B cell (primary cell): ENCODE data around the gene IGF1R. TPM values are rescaled to one million over a fixed set of nuclear protein-coding genes. Genes with fewer than 3 reads are reported as not detected.

ENCODE experiments used
- ATAC-seq: fragments of 200-7000 bp; cut with Tn5 transposase; one replicate; pipeline ENCODE4 v1.10.0; 2021; ENCODE audit warnings: low read depth, mild to moderate bottlenecking, moderate number of reproducible peaks, moderate library complexity
- CTCF ChIA-PET: fragments of 350-600 bp; sonication (Branson Sonifier 250); formaldehyde crosslinking; loops from one replicate; lab custom pipeline; 2021; ENCODE audit warnings: antibody characterized with exemption, inconsistent platforms; lab: Charles Lee
- POLR2A ChIA-PET: fragments of 350-600 bp; sonication (Branson Sonifier 250); formaldehyde crosslinking; loops from one replicate; lab custom pipeline; 2021; ENCODE audit warnings: antibody characterized with exemption; lab: Charles Lee
- DNase-seq: peaks from one replicate; pipeline ENCODE4 v3.0.0; 2013
- H2AFZ ChIP-seq: 2 replicates; pipeline ENCODE4 v1.6.1; 2012; ENCODE audit warnings: mild to moderate bottlenecking, low read depth, low read length; ENCODE audit not compliant: insufficient read depth, poor library complexity, severe bottlenecking
- H3K27ac ChIP-seq, 2 donors: 1 replicate in 1 of 2; 2 replicates in 1 of 2; pipeline ENCODE4 v1.5.1; 2012 to 2013; ENCODE audit warnings: low read length in 2 of 2, mild to moderate bottlenecking in 2 of 2, moderate library complexity in 1 of 2
- H3K27me3 ChIP-seq, 4 experiments: fragments of 200-600 bp in 1 of 4; sonication (generic) in 1 of 4; replicated peaks in 1 of 4; 1 replicate in 2 of 4; 2 replicates in 2 of 4; pipeline versions ENCODE4 v1.6.1 to v1.7.0; 2013 to 2016; ENCODE audit warnings: low read length in 3 of 4, mild to moderate bottlenecking in 2 of 4, mixed read lengths in 1 of 4, moderate library complexity in 1 of 4; ENCODE audit not compliant: insufficient read depth in 4 of 4, control insufficient read depth in 3 of 4; ENCODE audit errors: control extremely low read depth in 1 of 4
- H3K36me3 ChIP-seq, 2 experiments: replicated peaks in 1 of 2; 1 replicate in 1 of 2; 2 replicates in 1 of 2; pipeline versions ENCODE4 v1.6.1 to v1.7.1; 2013; ENCODE audit warnings: low read length in 1 of 2; ENCODE audit not compliant: insufficient read depth in 2 of 2, control insufficient read depth in 1 of 2; ENCODE audit errors: control extremely low read depth in 1 of 2, extremely low read depth in 1 of 2
- H3K4me1 ChIP-seq, 2 donors: fragments of 200-600 bp in 1 of 2; sonication (generic) in 1 of 2; 1 replicate in 1 of 2; 2 replicates in 1 of 2; pipeline versions ENCODE4 v1.5.1 to v1.6.1; 2013 to 2017; ENCODE audit warnings: low read length in 2 of 2; ENCODE audit not compliant: control insufficient read depth in 2 of 2, insufficient read depth in 2 of 2
- H3K4me2 ChIP-seq: replicated peaks from 2 replicates; pipeline ENCODE3; 2012; ENCODE audit warnings: mild to moderate bottlenecking, low read depth, low read length; ENCODE audit not compliant: poor library complexity, severe bottlenecking
- H3K4me3 ChIP-seq, 5 experiments: fragments of 200-600 bp in 1 of 5; sonication (generic) in 1 of 5; 1 replicate in 3 of 5; 2 replicates in 2 of 5; pipeline versions ENCODE4 v1.5.1 to v1.7.0; 2011 to 2016; ENCODE audit warnings: low read length in 4 of 5, mild to moderate bottlenecking in 4 of 5, low read depth in 2 of 5, control low read depth in 1 of 5, moderate library complexity in 1 of 5; ENCODE audit not compliant: insufficient read depth in 1 of 5; ENCODE audit errors: control extremely low read depth in 1 of 5, extremely low read depth in 1 of 5
- H3K79me2 ChIP-seq: fragments of 200-600 bp; sonication (generic); one replicate; pipeline ENCODE4 v1.6.0; 2016; ENCODE audit warnings: low read length; ENCODE audit not compliant: control insufficient read depth, insufficient read depth
- H3K9ac ChIP-seq: fragments of 200-600 bp; sonication (generic); 2 replicates; pipeline ENCODE4 v1.6.1; 2017; ENCODE audit warnings: mild to moderate bottlenecking, low read length, moderate library complexity
- H3K9me3 ChIP-seq, 3 donors: one replicate each; pipeline versions ENCODE4 v1.6.1 to v1.7.1; 2013; ENCODE audit warnings: low read length in 2 of 3; ENCODE audit not compliant: control insufficient read depth in 2 of 3, insufficient read depth in 1 of 3; ENCODE audit errors: control extremely low read depth in 1 of 3
- H4K20me1 ChIP-seq: 2 replicates; pipeline ENCODE4 v1.6.0; 2012; ENCODE audit warnings: mild to moderate bottlenecking, low read length; ENCODE audit not compliant: insufficient read depth, control insufficient read depth, poor library complexity, severe bottlenecking
- H3K27ac Mint-ChIP-seq: one replicate; pipeline ENCODE4 v1.8.0; 2021; ENCODE audit warnings: mixed read lengths
- H3K27me3 Mint-ChIP-seq: one replicate; pipeline ENCODE4 v1.8.0; 2021; ENCODE audit warnings: mixed read lengths
- H3K4me1 Mint-ChIP-seq: one replicate; pipeline ENCODE4 v1.8.0; 2021; ENCODE audit warnings: mixed read lengths
- H3K4me3 Mint-ChIP-seq: one replicate; pipeline ENCODE4 v1.8.0; 2021; ENCODE audit warnings: mixed read lengths
- H3K9me3 Mint-ChIP-seq: one replicate; pipeline ENCODE4 v1.8.0; 2022; ENCODE audit warnings: mixed read lengths; ENCODE audit not compliant: insufficient read depth
- CTCF ChIP-seq: fragments of 200-600 bp; IDR thresholded peaks from one replicate; pipeline ENCODE4 v1.8.0; 2022; ENCODE audit warnings: antibody characterized with exemption, mild to moderate bottlenecking
- EZH2 ChIP-seq: IDR thresholded peaks from 2 replicates; pipeline ENCODE4 v1.6.1; 2012; ENCODE audit warnings: borderline replicate concordance, low read depth, mild to moderate bottlenecking, moderate library complexity, low read length; ENCODE audit not compliant: insufficient read depth, poor library complexity, severe bottlenecking
- WGBS: methylation state at CpG from one replicate; pipeline ENCODE4 v1.1.5; 2013; ENCODE audit warnings: missing lambda C conversion rate; ENCODE audit not compliant: insufficient coverage; 5-methylcytosine and 5-hydroxymethylcytosine counted together
- intact Hi-C: fragments of 100-400 bp; cut with micrococcal nuclease; formaldehyde crosslinking; loops from one replicate; pipeline ENCODE4 v1.10.0; 2022
- polyA plus RNA-seq: library from polyadenylated mRNA; depleted of rRNA; stranded (reverse); fragments of >200 nt; gene quantifications from 2 replicates; pipeline ENCODE4 v1.2.3, GENCODE V29; 2012
- total RNA-seq, 2 donors: library from RNA; stranded (reverse); fragments of 120-200 nt in 1 of 2; gene quantifications; 1 replicate in 1 of 2; 2 replicates in 1 of 2; pipeline versions ENCODE4 v1.2.3 to v1.2.4, GENCODE V29; 2013 to 2022

The IGF1R gene
- total and polyA plus RNA-seq, 2 donors (not counting 1 experiment from before 2014, with no cell fraction given): 5.4 to 23.1 TPM

GRCh38 chr15:98905963-98906711 is 257.8 kb downstream of the IGF1R start:
- no peaks in the 10 kb centered on the region for H3K4me1 ChIP-seq
- CTCF ChIA-PET: interaction anchor here (1.9 kb wide), 1 partner anchor 127 kb away, joined by 13 read pairs; no protein-coding TSS in a partner anchor
- peaks cover 3 to 7% of the 10 kb centered on the region in 2 experiments for H3K36me3 ChIP-seq
- no peak overlapping the region for H3K4me3 ChIP-seq
- H3K9me3 ChIP-seq: no peaks in the 10 kb centered on the region
- Mint-ChIP-seq H3K4me3 (no peak overlapping the region), H3K9me3 (no peaks in the 10 kb centered on the region), H3K27ac (no peak overlapping the region), H3K4me1 (no peaks in the 10 kb centered on the region), H3K27me3 (no peaks in the 10 kb centered on the region)
- no peak for DNase-seq
- no peaks in the 10 kb centered on the region for H3K27me3 ChIP-seq
- intact Hi-C loops: no loop called here
- WGBS: 89% methylated on average over 7 of the region's 7 CpGs
- H3K79me2 ChIP-seq: no peaks in the 10 kb centered on the region
- H4K20me1 ChIP-seq: no peaks in the 10 kb centered on the region
- no peak overlapping the region for H3K9ac ChIP-seq
- H3K27ac ChIP-seq: no peak overlapping the region
- no peak for TF ChIP-seq CTCF
- no peak for TF ChIP-seq EZH2
- no peak overlapping the region for H2AFZ ChIP-seq
- POLR2A ChIA-PET: no interaction called here
- ATAC-seq: no peak
- H3K4me2 ChIP-seq: no peak overlapping the region

- no peak overlapping the region for H3K9ac ChIP-seq
- no peaks in the 10 kb centered on the region for H3K27me3 ChIP-seq
- no peaks in the 10 kb centered on the region for H4K20me1 ChIP-seq
- no peaks in the 10 kb centered on the region for H3K9me3 Mint-ChIP-seq
- intact Hi-C loops: no loop called here
- DNase-seq (no peak), ATAC-seq (no peak)
- H3K4me1 ChIP-seq: no peaks in the 10 kb centered on the region
- ChIA-PET CTCF (no interaction called here), POLR2A (no interaction called here)
- H3K4me3 ChIP-seq: no peak overlapping the region
- no peaks in the 10 kb centered on the region for H3K79me2 ChIP-seq
- no peak overlapping the region for H3K4me3 Mint-ChIP-seq
- H3K4me1 Mint-ChIP-seq: no peaks in the 10 kb centered on the region
- no peaks in the 10 kb centered on the region for H3K9me3 ChIP-seq
- no peak overlapping the region for H3K4me2 ChIP-seq
- no peaks in the 10 kb centered on the region for H3K27me3 Mint-ChIP-seq
- no peak overlapping the region for H3K27ac ChIP-seq
- 69% methylated on average over 6 of the region's 6 CpGs for WGBS
- TF ChIP-seq EZH2: no peak
- no peak for TF ChIP-seq CTCF
- no peak overlapping the region for H2AFZ ChIP-seq
- H3K36me3 ChIP-seq: peaks cover 7% of the 10 kb centered on the region in 2 experiments
- no peak overlapping the region for H3K27ac Mint-ChIP-seq
These were observed 258.4 kb downstream of the IGF1R start for GRCh38 chr15:98906712-98907083.
